ENCODE data around the gene NTN1. TPM values are rescaled to one million over a fixed set of nuclear protein-coding genes. Genes with fewer than 3 reads are reported as not detected.

NTN1 gene
- total and polyA plus RNA-seq, 2 donors: 9.7 to 23.9 TPM

DNA sequence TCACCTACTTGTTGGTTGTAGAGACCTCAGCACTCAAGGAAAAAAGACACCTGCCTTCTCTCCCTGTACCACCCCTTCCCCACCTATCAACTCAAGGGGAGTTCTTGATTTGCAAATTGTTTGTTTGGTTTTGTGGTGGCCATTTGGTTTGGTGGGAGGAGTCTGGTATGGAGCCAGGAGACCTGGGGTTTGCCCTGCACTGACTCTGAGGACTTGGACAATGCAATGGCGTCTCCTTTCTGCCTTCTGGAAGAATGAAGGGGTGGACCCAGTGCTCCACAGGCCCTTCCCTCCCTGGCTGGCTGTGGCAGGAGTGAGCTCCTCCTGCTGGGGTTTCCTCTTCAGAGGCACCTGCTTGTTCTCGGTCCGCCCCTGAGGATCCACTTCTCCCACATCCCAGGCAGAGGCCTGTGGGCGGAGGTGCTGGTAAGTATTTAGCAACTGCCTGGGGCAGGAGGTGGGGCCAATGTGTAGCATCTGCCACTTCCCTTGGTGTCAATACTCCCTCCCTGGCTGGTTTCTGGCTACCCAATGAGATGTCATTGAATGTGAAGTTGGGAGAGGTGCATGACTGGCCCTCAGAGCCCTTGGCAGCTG is 164.5 kb downstream of the NTN1 start:
- Histone ChIP-seq H3K36me3 (ENCODE audit: insufficient read depth) (no peaks in the 10 kb centered on the region), H3K27ac (ENCODE audit: low read depth) (no peak overlapping the region), H3K4me3 (ENCODE audit: low read depth, low read length) (no peak overlapping the region), H3K4me1 (ENCODE audit: insufficient read depth) (peaks cover 2% of the 10 kb centered on the region)
- 91% methylated on average over 4 of the region's 4 CpGs for WGBS
- DNase-seq (ENCODE audit: extremely low spot score): no peak

DNA sequence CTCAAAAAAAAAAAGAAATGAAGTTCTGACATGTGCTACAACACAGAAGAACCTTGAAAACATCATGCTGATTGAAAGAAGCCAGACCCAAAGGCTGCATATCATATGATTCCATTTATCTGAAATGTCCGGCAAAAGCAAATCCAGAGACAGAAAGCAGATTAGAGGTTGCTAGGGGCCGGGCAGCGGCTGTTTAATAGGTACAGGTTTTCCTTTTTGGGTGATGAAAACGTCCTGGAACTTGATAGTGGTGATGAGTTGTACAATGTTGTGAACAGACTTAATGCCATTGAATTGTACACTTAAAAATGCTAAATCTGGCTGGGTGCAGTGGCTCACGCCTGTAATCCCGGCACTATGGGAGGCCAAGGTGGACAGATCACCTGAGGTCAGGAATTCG is 166.5 kb downstream of the NTN1 start:
- peaks cover 2% of the 10 kb centered on the region for H3K4me1 ChIP-seq (ENCODE audit: insufficient read depth)
- H3K4me3 ChIP-seq (ENCODE audit: low read depth, low read length): no peak overlapping the region
- DNase-seq (ENCODE audit: extremely low spot score): no peak
- WGBS: 64% methylated on average over 7 of the region's 7 CpGs
- no peaks in the 10 kb centered on the region for H3K36me3 ChIP-seq (ENCODE audit: insufficient read depth)
- no peak overlapping the region for H3K27ac ChIP-seq (ENCODE audit: low read depth)

DNA sequence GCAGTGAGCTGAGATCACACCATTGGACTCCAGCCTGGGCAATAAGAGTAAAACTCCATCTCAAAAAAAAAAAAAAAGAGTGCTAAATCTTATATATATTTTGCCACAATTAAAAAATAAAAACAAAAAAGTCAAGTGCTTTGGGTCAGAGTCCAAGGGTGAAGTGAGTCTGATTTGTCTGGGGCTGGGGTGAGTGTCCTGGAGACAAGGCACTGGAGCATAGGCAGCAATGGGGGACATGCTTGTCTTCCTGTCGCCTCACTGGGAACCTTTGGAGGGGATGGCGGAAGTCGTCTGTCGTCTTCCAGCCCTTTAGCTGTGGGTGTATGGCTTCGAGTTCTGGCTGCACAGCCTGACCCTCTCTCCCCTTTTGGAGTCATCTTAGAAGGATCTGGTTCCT is 167.1 kb downstream of the NTN1 start:
- Histone ChIP-seq H3K4me1 (ENCODE audit: insufficient read depth) (peaks cover 2% of the 10 kb centered on the region), H3K4me3 (ENCODE audit: low read depth, low read length) (no peak overlapping the region), H3K27ac (ENCODE audit: low read depth) (no peak overlapping the region), H3K36me3 (ENCODE audit: insufficient read depth) (no peaks in the 10 kb centered on the region)
- WGBS: 91% methylated on average over 5 of the region's 5 CpGs
- no peak for DNase-seq (ENCODE audit: extremely low spot score)

DNA sequence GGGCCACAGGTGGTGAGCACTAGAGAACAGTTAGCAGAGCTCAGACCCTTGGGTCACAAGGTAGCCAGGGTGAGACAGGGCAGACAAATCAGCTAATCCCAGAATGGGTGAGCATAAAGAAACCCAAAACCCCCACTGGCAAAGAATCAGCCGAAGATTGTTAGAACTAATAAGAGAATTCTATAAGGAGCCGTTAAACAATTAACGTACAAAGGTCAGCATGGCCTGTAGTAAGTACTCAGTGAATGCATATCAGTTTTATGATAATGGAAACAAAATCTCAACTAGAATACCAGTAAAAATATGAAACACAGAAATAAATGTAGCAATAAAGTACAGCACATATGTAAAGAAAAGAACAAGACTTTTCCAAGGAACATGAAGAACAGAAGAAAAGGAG is 168.6 kb downstream of the NTN1 start:
- Histone ChIP-seq H3K4me1 (ENCODE audit: insufficient read depth) (peaks cover 2% of the 10 kb centered on the region), H3K4me3 (ENCODE audit: low read depth, low read length) (no peak overlapping the region), H3K36me3 (ENCODE audit: insufficient read depth) (no peaks in the 10 kb centered on the region), H3K27ac (ENCODE audit: low read depth) (no peak overlapping the region)
- no peak for DNase-seq (ENCODE audit: extremely low spot score)
- 88% methylated on average over 3 of the region's 3 CpGs for WGBS

DNA sequence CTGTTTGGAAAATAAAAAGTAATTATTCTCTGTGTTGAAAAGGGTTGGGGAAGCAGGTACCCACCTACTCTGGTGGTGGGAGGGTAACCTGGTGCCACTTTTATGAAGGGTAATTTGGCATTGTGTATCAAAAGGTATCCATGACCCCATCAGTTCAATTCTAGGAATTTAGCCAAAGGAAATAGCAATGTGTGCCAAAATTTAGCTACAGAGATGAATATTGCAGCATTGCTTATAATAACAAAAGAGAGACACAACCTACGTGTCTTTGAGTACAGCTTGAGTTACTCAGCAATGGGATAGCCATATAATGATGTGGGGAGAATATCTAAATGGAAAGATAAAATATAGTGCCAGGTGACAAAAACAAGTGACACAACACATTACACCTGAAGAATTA is 170.7 kb downstream of the NTN1 start:
- H3K36me3 ChIP-seq (ENCODE audit: insufficient read depth): no peaks in the 10 kb centered on the region
- H3K4me1 ChIP-seq (ENCODE audit: insufficient read depth): no peaks in the 10 kb centered on the region
- 35% methylated on average over 1 of the region's 1 CpG for WGBS
- no peak overlapping the region for H3K4me3 ChIP-seq (ENCODE audit: low read depth, low read length)
- DNase-seq (ENCODE audit: extremely low spot score): no peak
- no peak overlapping the region for H3K27ac ChIP-seq (ENCODE audit: low read depth)

DNA sequence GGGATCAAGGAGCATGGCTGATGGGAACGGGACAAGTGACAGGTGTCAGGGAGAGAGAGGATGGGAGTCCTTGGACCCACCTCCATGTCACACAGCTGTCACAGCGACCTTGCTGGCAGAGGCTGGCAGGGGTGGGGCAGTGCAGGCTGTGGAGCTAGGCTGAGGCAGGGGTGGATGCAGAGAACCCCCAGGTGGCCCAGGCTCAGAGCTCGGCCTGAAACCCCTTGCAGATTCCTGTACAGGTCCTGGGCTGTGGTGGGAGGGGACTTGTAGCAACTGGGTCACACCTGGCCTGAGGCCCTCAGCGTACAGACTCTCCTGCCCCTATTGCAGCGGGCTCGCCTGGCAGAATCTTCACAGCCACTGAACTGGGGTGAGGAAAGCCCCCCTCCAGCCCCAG is 174.1 kb downstream of the NTN1 start:
- no peak for DNase-seq (ENCODE audit: extremely low spot score)
- Histone ChIP-seq H3K27ac (ENCODE audit: low read depth) (no peak overlapping the region), H3K4me1 (ENCODE audit: insufficient read depth) (no peaks in the 10 kb centered on the region), H3K4me3 (ENCODE audit: low read depth, low read length) (no peak overlapping the region), H3K36me3 (ENCODE audit: insufficient read depth) (no peaks in the 10 kb centered on the region)
- WGBS: 97% methylated on average over 6 of the region's 6 CpGs

DNA sequence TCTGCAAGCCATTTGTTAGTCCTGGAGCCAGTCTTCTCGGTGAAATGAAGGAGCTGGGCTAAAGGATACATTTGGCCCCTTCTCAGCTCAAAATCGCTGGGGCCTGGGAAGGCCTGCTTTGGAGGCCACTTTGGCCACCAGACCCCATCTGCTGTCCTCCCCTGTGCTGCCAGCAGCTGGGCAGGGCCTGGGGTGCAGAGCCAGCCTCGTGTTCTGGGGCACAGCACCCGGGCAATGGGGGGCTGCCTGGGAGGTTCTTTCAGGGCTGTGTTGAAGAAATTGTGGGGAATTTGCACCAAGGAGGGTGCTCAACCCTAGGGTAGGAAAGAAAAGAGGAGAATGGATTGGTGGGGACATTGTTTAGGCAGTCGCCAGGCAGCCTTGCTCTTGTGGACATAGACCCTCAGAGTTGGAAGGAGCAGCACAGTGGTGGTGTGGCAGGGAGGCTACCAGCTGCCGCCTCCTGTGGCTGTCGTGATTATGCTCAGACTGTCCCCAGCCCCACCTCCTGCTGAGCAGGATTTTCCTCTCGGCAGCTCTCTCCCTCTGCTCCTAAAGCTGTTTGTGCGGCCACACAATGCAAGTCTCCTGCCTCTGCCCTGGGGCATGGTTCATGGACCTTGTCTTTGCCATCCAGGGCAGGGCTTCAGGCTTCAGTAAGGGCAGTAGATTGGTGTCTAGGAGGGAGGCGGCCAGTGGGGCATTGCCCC is 174.8 kb downstream of the NTN1 start:
- DNase-seq (ENCODE audit: extremely low spot score): no peak
- 80% methylated on average over 10 of the region's 10 CpGs for WGBS
- Histone ChIP-seq H3K4me3 (ENCODE audit: low read depth, low read length) (no peak overlapping the region), H3K27ac (ENCODE audit: low read depth) (no peak overlapping the region), H3K4me1 (ENCODE audit: insufficient read depth) (no peaks in the 10 kb centered on the region), H3K36me3 (ENCODE audit: insufficient read depth) (no peaks in the 10 kb centered on the region)

DNA sequence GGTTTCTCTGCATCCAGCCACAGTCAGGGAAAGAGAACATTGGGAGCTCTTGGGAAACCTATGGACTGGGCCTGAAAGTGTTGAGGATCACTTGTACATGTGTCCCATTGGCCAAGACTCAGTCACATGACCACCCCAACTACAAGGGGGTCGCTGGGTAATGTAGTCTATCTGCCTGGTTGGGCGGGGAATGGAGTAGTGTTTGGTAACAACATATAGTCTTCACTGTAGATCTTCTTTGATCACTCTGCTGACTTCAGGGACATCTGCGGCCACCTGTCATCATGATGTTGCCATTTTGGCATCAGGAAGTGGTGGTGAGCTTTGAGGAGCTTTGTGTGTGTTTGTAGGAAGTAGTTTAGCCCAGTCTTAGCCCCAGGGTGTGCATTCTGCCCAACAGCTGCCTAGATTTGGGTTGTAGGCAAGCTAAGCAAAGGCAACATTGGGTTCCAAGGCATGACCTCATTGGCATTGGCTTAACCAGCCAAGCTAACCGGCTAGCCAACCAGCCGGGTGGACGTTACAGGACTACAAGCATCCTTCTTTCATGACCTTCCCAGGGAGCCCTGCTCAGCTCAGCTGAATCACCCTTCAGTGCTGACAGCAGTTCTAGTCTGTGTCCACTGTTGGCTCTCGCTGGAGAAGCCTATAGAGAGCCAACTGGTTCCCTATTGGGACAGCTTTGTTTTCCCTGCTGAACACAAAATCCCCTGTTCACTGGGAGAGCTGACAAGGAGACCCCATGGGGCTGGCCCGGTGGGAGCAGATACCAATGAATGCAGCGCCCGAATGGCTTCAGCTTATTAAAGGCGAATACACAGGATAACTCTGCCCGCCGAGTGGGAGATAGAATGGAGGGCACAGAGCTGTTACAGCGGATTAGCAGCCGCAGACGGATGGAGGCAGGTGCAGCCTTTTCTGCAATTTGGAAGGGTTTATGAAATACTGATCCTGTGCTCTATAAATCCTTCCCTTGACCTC is 178.6 kb downstream of the NTN1 start:
- H3K36me3 ChIP-seq (ENCODE audit: insufficient read depth): no peaks in the 10 kb centered on the region
- no peak overlapping the region for H3K27ac ChIP-seq (ENCODE audit: low read depth)
- no peaks in the 10 kb centered on the region for H3K4me1 ChIP-seq (ENCODE audit: insufficient read depth)
- H3K4me3 ChIP-seq (ENCODE audit: low read depth, low read length): no peak overlapping the region
- 77% methylated on average over 16 of the region's 16 CpGs for WGBS
- DNase-seq (ENCODE audit: extremely low spot score): no peak

DNA sequence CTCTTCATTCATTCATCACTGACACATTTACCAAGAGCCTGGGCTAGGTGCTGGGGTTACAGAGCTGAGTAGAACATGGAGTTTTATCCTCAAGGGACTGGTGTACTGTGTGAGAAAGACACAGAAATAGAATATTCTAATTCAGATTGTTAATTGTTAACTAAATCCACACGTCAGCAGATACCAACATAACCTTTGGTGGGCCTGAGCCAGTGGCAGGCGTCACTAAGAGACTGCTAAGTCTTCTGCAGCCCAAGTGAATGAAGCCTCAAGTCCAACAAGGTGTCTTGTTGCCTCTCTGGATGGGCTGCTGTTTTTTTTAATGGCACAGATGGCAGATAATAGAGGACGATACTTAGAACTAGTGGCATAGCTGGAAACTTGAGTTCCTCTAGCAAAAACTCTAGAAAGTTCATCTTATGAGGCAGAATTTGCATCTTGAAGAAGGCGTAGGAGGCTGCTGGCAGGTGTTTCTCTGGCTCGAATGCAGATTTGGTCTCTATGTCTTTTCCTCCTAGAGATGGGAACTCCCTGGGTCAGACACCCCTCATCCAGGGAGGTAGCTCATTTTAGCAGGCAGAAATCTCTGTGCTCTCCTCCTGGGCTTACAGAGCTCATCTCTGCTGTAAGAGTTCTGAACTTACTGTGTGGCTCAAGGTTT is 179.5 kb downstream of the NTN1 start:
- no peak for DNase-seq (ENCODE audit: extremely low spot score)
- no peaks in the 10 kb centered on the region for H3K4me1 ChIP-seq (ENCODE audit: insufficient read depth)
- H3K27ac ChIP-seq (ENCODE audit: low read depth): no peak overlapping the region
- WGBS: 91% methylated on average over 5 of the region's 5 CpGs
- no peaks in the 10 kb centered on the region for H3K36me3 ChIP-seq (ENCODE audit: insufficient read depth)
- H3K4me3 ChIP-seq (ENCODE audit: low read depth, low read length): no peak overlapping the region

DNA sequence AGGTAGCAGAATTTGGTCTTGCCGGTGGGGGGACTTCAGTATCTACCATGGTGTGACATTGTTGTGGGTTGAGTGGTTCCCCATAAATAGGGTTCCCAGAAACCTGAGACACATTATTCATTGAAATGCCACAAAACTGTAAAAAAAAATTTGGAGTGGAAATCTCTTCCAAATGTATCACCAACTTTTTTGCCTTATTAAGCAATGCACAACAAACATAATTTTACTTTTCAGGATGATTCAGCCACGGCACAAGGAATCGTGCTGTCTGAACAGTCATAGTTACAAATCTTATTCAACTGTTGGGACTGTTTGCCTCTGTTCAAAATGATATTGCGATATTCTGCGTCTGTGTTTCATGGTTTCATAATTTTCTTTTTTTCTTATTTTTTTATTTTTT is 181.2 kb downstream of the NTN1 start:
- 85% methylated on average over 5 of the region's 5 CpGs for WGBS
- H3K4me3 ChIP-seq (ENCODE audit: low read depth, low read length): no peak overlapping the region
- no peaks in the 10 kb centered on the region for H3K4me1 ChIP-seq (ENCODE audit: insufficient read depth)
- no peak overlapping the region for H3K27ac ChIP-seq (ENCODE audit: low read depth)
- no peaks in the 10 kb centered on the region for H3K36me3 ChIP-seq (ENCODE audit: insufficient read depth)
- DNase-seq (ENCODE audit: extremely low spot score): no peak

DNA sequence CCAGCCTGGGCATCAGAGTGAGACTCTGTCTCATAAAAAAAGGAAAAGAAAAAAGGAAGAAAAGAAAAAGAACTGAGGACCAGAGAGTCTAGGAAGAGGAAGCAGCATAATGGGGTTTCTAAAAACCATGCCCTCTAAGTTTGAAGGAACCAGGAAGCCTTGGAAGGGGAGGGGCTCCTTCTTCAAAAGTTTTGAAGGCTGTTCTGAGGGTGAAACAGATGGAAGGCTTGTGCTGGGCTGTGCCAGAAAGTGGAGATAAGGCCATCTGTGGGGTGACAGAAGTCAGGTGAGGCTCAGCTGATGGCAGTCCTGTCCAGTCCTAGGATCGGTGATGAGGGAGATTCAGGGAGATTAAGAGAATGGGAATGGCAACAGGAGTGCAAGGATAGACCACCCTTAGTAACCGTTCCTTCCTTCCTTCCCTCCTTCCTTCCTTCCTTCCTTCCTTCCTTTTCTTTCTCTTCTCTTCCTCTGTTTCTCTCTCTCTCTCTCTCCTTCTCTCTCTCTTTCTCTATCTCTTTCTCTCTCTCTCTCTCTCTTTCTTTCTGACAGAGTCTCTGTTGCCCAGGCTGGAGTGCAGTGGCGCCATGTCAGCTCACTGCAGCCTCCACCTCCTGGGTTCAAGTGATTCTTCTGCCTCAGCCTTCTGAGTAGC is 182.6 kb downstream of the NTN1 start:
- Histone ChIP-seq H3K4me1 (ENCODE audit: insufficient read depth) (no peaks in the 10 kb centered on the region), H3K36me3 (ENCODE audit: insufficient read depth) (no peaks in the 10 kb centered on the region), H3K27ac (ENCODE audit: low read depth) (no peak overlapping the region), H3K4me3 (ENCODE audit: low read depth, low read length) (no peak overlapping the region)
- no peak for DNase-seq (ENCODE audit: extremely low spot score)
- 84% methylated on average over 3 of the region's 3 CpGs for WGBS

DNA sequence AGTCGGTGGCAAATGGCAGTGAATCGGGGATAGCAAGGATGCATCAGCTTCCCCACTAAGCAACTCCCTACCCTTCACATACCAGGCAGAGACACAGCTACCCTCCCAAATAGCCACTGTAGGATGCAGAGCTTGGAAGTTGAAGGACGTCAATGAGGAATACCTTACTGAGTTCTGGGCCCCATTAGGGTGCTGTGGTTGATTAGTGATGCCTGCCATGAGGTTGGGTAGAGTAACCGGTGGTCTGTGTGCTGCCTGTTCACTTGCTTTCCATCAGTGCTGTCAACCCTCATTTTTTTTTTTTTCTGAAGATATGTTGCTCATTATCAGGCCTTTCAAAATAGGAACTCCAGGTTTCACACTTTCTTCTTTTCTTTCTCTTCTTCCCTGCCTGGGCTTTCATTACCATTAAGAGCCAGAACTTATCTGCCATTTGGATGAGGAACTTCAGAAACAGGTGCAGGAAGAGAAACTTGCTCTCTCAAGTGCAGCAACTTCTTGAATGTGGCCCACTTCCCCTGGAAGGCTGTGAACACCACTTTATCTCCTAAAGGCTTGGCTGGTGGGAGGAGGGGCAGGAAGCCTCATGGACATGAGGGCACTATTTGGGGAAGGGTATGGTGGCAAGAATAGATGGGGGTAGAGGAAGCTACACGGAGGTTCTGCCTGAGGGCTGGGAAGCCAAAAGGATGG is 183.5 kb downstream of the NTN1 start:
- no peaks in the 10 kb centered on the region for H3K36me3 ChIP-seq (ENCODE audit: insufficient read depth)
- DNase-seq (ENCODE audit: extremely low spot score): no peak
- WGBS: 83% methylated on average over 5 of the region's 5 CpGs
- H3K4me3 ChIP-seq (ENCODE audit: low read depth, low read length): no peak overlapping the region
- no peak overlapping the region for H3K27ac ChIP-seq (ENCODE audit: low read depth)
- no peaks in the 10 kb centered on the region for H3K4me1 ChIP-seq (ENCODE audit: insufficient read depth)
